Measurements from ENCODE around the gene LARGE1.

- TF ChIP-seq CTCF (IDR thresholded peaks at IDR 0.05; ENCODE audit: poor library complexity): no peak
- no peak for TF ChIP-seq EZH2phosphoT487 (IDR thresholded peaks at IDR 0.05; ENCODE audit: low read depth, severe bottlenecking, unreplicated experiment)
Observed at GRCh38 chr22:33512908-33513307, 407.4 kb downstream of the LARGE1 start.

Data from hepatocyte (in vitro differentiated cells).